OCI-LY7 (cell line): ENCODE measurements around the gene BICC1. TPM values are rescaled to one million over a fixed set of nuclear protein-coding genes. Genes with fewer than 3 reads are reported as not detected.

Experiments used
- BruUV-seq: library from RNA; stranded (reverse); fragments of 400-500 nt; replicated peaks from 2 replicates; lab custom pipeline; 2021; lab: Mats Ljungman, UMichigan
- CTCF ChIA-PET: fragments of 300-600 bp; sonication (Branson Sonifier 250); formaldehyde crosslinking; loops from one replicate; lab custom pipeline; 2022; ENCODE audit warnings: antibody characterized with exemption; ENCODE audit not compliant: unreplicated experiment; lab: Charles Lee
- POLR2A ChIA-PET: fragments of 300-600 bp; sonication (Branson Sonifier 250); formaldehyde crosslinking; loops from one replicate; lab custom pipeline; 2022; ENCODE audit warnings: antibody characterized with exemption; lab: Charles Lee
- DNase-seq: peaks from one replicate; pipeline ENCODE4 v3.0.0-alpha.2; 2015; ENCODE audit warnings: low spot score
- H2AFZ ChIP-seq: fragments of 200-600 bp; sonication (generic), shearing (Covaris generic); 2 replicates; pipeline ENCODE4 v1.6.1; 2014; ENCODE audit warnings: mild to moderate bottlenecking, antibody characterized with exemption, low read length, moderate library complexity
- H3K27ac ChIP-seq: fragments of 200-600 bp; sonication (generic); 2 replicates; pipeline ENCODE4 v1.5.1; 2014; ENCODE audit warnings: mixed run types, low read depth, mild to moderate bottlenecking, moderate library complexity, low read length, inconsistent platforms; ENCODE audit not compliant: poor library complexity, severe bottlenecking
- H3K36me3 ChIP-seq: fragments of 200-600 bp; sonication (generic); 2 replicates; pipeline ENCODE4 v1.6.1; 2014; ENCODE audit warnings: mild to moderate bottlenecking, antibody characterized with exemption, low read length, moderate library complexity, mixed read lengths; ENCODE audit not compliant: insufficient read depth
- H3K4me1 ChIP-seq: fragments of 200-600 bp; sonication (generic); 2 replicates; pipeline ENCODE4 v1.5.1; 2014; ENCODE audit warnings: mild to moderate bottlenecking, low read length; ENCODE audit not compliant: insufficient read depth, poor library complexity, severe bottlenecking
- H3K4me2 ChIP-seq: fragments of 200-600 bp; sonication (generic); 2 replicates; pipeline ENCODE4 v1.6.1; 2014; ENCODE audit warnings: mild to moderate bottlenecking, low read length
- H3K4me3 ChIP-seq: fragments of 200-600 bp; sonication (generic); 2 replicates; pipeline ENCODE4 v1.5.1; 2014; ENCODE audit warnings: mild to moderate bottlenecking, low read depth, low read length; ENCODE audit not compliant: poor library complexity, severe bottlenecking
- H3K79me2 ChIP-seq: fragments of 200-600 bp; sonication (generic); 2 replicates; pipeline ENCODE4 v1.6.1; 2016; ENCODE audit warnings: low read depth, mild to moderate bottlenecking, low read length, moderate library complexity, mixed read lengths; ENCODE audit not compliant: insufficient read depth
- H3K9me2 ChIP-seq: fragments of 200-600 bp; sonication (generic); 2 replicates; pipeline ENCODE4 v1.6.1; 2016; ENCODE audit warnings: mild to moderate bottlenecking, low read length, mixed read lengths; ENCODE audit not compliant: insufficient read depth
- H3K9me3 ChIP-seq: fragments of 200-600 bp; sonication (generic); 2 replicates; pipeline ENCODE4 v1.6.1; 2014; ENCODE audit warnings: mild to moderate bottlenecking, mixed run types, low read length, mixed read lengths
- H4K20me1 ChIP-seq: fragments of 200-600 bp; sonication (generic); 2 replicates; pipeline ENCODE4 v1.6.1; 2014; ENCODE audit warnings: mild to moderate bottlenecking, antibody characterized with exemption, low read length, moderate library complexity, mixed read lengths; ENCODE audit not compliant: insufficient read depth
- CTCF ChIP-seq: fragments of 200-600 bp; sonication (generic); conservative IDR thresholded peaks from 2 replicates; pipeline ENCODE4 v1.5.1; 2014; ENCODE audit warnings: mild to moderate bottlenecking, antibody characterized with exemption, low read length, moderate library complexity, mixed read lengths
- EZH2phosphoT487 ChIP-seq: fragments of 200-600 bp; sonication (generic); IDR thresholded peaks from 2 replicates; pipeline ENCODE4 v1.6.1; 2018; ENCODE audit warnings: low read depth, borderline replicate concordance, mild to moderate bottlenecking, mixed run types, antibody characterized with exemption, low read length, moderate library complexity, mixed read lengths
- intact Hi-C: fragments of 100-400 bp; cut with micrococcal nuclease; formaldehyde crosslinking; loops from one replicate; pipeline ENCODE4 v1.10.0; 2022; ENCODE audit not compliant: unreplicated experiment
- total RNA-seq, 2 experiments: library from RNA; depleted of rRNA in 1 of 2; stranded (reverse); fragments of >200 nt in 1 of 2; shearing (Covaris generic) in 1 of 2; gene quantifications; 2 replicates each; pipeline ENCODE4 v1.2.3, GENCODE V29; 2014 to 2022

The BICC1 gene
- total RNA-seq, 2 experiments from 2014 or later: not detected

GRCh38 chr10:58704671-58705141 is 192.0 kb downstream of the BICC1 start:
- no peak overlapping the region for H2AFZ ChIP-seq
- H3K9me2 ChIP-seq: no peaks in the 10 kb centered on the region
- H3K4me2 ChIP-seq: no peak overlapping the region
- H3K4me1 ChIP-seq: no peaks in the 10 kb centered on the region
- TF ChIP-seq CTCF (no peak), EZH2phosphoT487 (no peak)
- H3K9me3 ChIP-seq: no peaks in the 10 kb centered on the region
- no peaks in the 10 kb centered on the region for H3K79me2 ChIP-seq
- no peak for DNase-seq
- ChIA-PET POLR2A (no interaction called here), CTCF (no interaction called here)
- no peak overlapping the region for H3K27ac ChIP-seq
- intact Hi-C loops: no loop called here
- no TSS peak for BruUV-seq
- H3K4me3 ChIP-seq: no peak overlapping the region
- no peaks in the 10 kb centered on the region for H4K20me1 ChIP-seq
- no peaks in the 10 kb centered on the region for H3K36me3 ChIP-seq

GRCh38 chr10:58706836-58707235 is 194.2 kb downstream of the BICC1 start:
- H2AFZ ChIP-seq: no peak overlapping the region
- no TSS peak for BruUV-seq
- no peak for TF ChIP-seq EZH2phosphoT487
- TF ChIP-seq CTCF: no peak
- H4K20me1 ChIP-seq: no peaks in the 10 kb centered on the region
- no peaks in the 10 kb centered on the region for H3K9me3 ChIP-seq
- H3K4me2 ChIP-seq: no peak overlapping the region
- H3K4me1 ChIP-seq: no peaks in the 10 kb centered on the region
- no peak overlapping the region for H3K27ac ChIP-seq
- ChIA-PET POLR2A (interaction anchor here (0.6 kb wide), 1 partner anchor 88 kb away, joined by 5 read pairs; no protein-coding TSS in a partner anchor), CTCF (no interaction called here)
- H3K36me3 ChIP-seq: no peaks in the 10 kb centered on the region
- H3K79me2 ChIP-seq: no peaks in the 10 kb centered on the region
- intact Hi-C loops: no loop called here
- no peaks in the 10 kb centered on the region for H3K9me2 ChIP-seq
- no peak for DNase-seq
- H3K4me3 ChIP-seq: no peak overlapping the region

GRCh38 chr10:58712141-58712540 is 199.5 kb downstream of the BICC1 start:
- Histone ChIP-seq H2AFZ (no peak overlapping the region), H3K4me3 (no peak overlapping the region), H3K4me1 (no peaks in the 10 kb centered on the region), H3K79me2 (no peaks in the 10 kb centered on the region), H3K9me3 (no peaks in the 10 kb centered on the region), H3K36me3 (no peaks in the 10 kb centered on the region), H3K9me2 (no peaks in the 10 kb centered on the region), H3K4me2 (no peak overlapping the region), H3K27ac (no peak overlapping the region), H4K20me1 (no peaks in the 10 kb centered on the region)
- no TSS peak for BruUV-seq
- intact Hi-C loops: no loop called here
- no peak for DNase-seq
- ChIA-PET CTCF (no interaction called here), POLR2A (no interaction called here)
- TF ChIP-seq EZH2phosphoT487 (no peak), CTCF (no peak)
